Liver (tissue), 3 donors: Measurements from ENCODE around the gene FAM24A.

Source experiments
- FOXA1 ChIP-seq: IDR thresholded peaks from 2 replicates; pipeline ENCODE4 v1.6.1; 2016; ENCODE audit warnings: antibody characterized with exemption
- HNF4A ChIP-seq, 2 donors: conservative IDR thresholded peaks; 2 replicates each; pipeline ENCODE4 v1.6.1; 2016; ENCODE audit warnings: antibody characterized with exemption in 2 of 2, mild to moderate bottlenecking in 2 of 2
- SP1 ChIP-seq: IDR thresholded peaks from 2 replicates; pipeline ENCODE4 v1.6.1; 2018; ENCODE audit warnings: antibody characterized with exemption, mild to moderate bottlenecking
- TF ChIP-seq, protein P1 (sequence below): fragments of 150-350 bp; IDR thresholded peaks from 2 replicates; pipeline ENCODE4 v1.5.1; 2017; ENCODE audit warnings: improper control_type of control experiment, low read depth, low read length; ENCODE audit not compliant: missing input control
- TF ChIP-seq, protein P2 (sequence below): IDR thresholded peaks from 2 replicates; pipeline ENCODE4 v1.6.1; 2016; ENCODE audit warnings: antibody characterized with exemption
- donor health status: healthy.
- donor health status: healthy.

DNA sequence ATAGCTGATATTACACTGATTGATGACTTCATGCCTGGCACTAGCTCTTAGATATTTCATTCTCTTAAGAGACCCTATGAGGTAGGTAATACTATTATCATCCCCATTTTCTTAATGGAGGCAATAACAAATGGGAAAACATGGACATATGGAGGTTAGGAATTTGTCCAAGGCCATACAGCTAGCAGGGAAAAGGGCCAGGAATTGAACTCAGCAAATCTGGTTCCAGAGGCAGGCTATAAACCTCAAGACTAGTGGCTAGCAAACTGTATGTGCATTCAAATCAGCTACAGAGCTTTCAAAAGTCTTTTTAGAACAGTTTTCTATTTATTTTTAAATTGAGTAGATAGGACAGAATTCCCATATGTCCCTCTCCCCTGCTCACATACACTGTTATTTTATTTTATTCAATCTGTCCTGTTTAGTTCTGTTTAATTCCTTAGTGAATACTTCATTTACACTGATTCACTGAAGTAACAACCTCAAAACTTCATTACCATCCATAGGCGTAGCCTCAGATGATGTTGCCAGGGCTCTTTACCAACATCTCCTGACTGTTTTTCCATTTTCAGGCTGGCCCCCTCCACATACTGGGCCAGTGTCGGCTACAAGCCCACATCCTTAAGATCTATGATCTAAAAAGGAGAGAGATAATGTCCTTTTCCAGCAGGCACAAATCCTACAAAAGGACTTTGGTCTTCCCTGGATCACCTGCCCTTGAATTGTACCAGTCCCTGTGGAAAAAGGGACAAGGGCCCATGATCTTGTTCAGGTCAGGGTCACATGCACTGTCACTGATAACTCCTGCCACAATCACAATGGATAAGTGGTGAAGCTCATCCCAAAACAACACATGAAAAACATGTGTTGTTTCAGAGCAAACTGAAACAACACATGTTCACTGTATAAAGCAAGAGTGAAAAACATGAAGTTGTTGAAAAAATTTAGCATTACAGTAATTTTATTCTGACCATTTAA is 46.9 kb upstream of the FAM24A start:
- no peak for TF ChIP-seq SP1
- TF ChIP-seq, protein P1, sequence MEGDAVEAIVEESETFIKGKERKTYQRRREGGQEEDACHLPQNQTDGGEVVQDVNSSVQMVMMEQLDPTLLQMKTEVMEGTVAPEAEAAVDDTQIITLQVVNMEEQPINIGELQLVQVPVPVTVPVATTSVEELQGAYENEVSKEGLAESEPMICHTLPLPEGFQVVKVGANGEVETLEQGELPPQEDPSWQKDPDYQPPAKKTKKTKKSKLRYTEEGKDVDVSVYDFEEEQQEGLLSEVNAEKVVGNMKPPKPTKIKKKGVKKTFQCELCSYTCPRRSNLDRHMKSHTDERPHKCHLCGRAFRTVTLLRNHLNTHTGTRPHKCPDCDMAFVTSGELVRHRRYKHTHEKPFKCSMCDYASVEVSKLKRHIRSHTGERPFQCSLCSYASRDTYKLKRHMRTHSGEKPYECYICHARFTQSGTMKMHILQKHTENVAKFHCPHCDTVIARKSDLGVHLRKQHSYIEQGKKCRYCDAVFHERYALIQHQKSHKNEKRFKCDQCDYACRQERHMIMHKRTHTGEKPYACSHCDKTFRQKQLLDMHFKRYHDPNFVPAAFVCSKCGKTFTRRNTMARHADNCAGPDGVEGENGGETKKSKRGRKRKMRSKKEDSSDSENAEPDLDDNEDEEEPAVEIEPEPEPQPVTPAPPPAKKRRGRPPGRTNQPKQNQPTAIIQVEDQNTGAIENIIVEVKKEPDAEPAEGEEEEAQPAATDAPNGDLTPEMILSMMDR: no peak
- peak; percentile 22 to 32 for TF ChIP-seq HNF4A (conservative IDR thresholded peaks at IDR 0.05)
- TF ChIP-seq, protein P2, sequence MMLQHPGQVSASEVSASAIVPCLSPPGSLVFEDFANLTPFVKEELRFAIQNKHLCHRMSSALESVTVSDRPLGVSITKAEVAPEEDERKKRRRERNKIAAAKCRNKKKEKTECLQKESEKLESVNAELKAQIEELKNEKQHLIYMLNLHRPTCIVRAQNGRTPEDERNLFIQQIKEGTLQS: no peak
- no peak for TF ChIP-seq FOXA1
